GM12878 (cell line): ENCODE data around the gene DTNBP1. TPM values are rescaled to one million over a fixed set of nuclear protein-coding genes. Genes with fewer than 3 reads are reported as not detected.
A peak's percentile ranks its signal among the peaks of the same experiment; 100 is the strongest.

ENCODE experiments used
- ATAC-seq: fragments of 200-7000 bp; cut with Tn5 transposase; 3 replicates; pipeline ENCODE4 v1.9.1; 2020; ENCODE audit warnings: mild to moderate bottlenecking, moderate library complexity
- BruUV-seq: library from RNA; stranded (reverse); fragments of 400-500 nt; replicated peaks from 2 replicates; lab custom pipeline; 2021; lab: Mats Ljungman, UMichigan
- CTCF ChIA-PET: fragments of 300-600 bp; sonication (Branson Sonifier 250); formaldehyde crosslinking; extraction: SDS; loops from one replicate; lab custom pipeline; 2021; ENCODE audit warnings: inconsistent platforms; lab: Yijun Ruan, JAX
- POLR2A ChIA-PET: fragments of 350-600 bp; formaldehyde crosslinking; extraction: SDS; loops from one replicate; lab custom pipeline; 2021; ENCODE audit warnings: inconsistent platforms; lab: Charles Lee
- RAD21 ChIA-PET: fragments of 300-600 bp; sonication (Branson Sonifier 250); formaldehyde crosslinking; loops from one replicate; lab custom pipeline; 2023; ENCODE audit warnings: antibody characterized with exemption; ENCODE audit not compliant: unreplicated experiment; lab: Charles Lee
- SMC1A ChIA-PET: fragments of 300-600 bp; sonication (Branson Sonifier 250); formaldehyde crosslinking; loops from one replicate; lab custom pipeline; 2023; ENCODE audit not compliant: unreplicated experiment, uncharacterized antibody; lab: Charles Lee
- DNase-seq: peaks from one replicate; pipeline ENCODE4 v3.0.0-alpha.2; 2011; ENCODE audit warnings: low read depth, low spot score
- FAIRE-seq: peaks from 3 replicates; lab custom pipeline; 2011; peaks lifted over from hg19 to GRCh38; lab: Jason Lieb, UNC
- H2AFZ ChIP-seq: 2 replicates; pipeline ENCODE4 v1.6.0; 2011; ENCODE audit warnings: low read depth, low read length, control low read depth; ENCODE audit not compliant: control insufficient read depth
- H3K27ac ChIP-seq: 2 replicates; pipeline ENCODE4 v1.5.1; 2011; ENCODE audit warnings: control low read depth; ENCODE audit not compliant: control insufficient read depth, insufficient read depth
- H3K27me3 ChIP-seq, 2 experiments: replicated peaks in 1 of 2; 2 replicates each; pipeline versions ENCODE4 v1.6.0 to v1.6.1; 2011; ENCODE audit warnings: low read length in 1 of 2; ENCODE audit not compliant: control insufficient read depth in 2 of 2, insufficient read depth in 2 of 2
- H3K36me3 ChIP-seq, 2 experiments: 2 replicates each; pipeline ENCODE4 v1.5.1; 2011; ENCODE audit warnings: low read length in 1 of 2; ENCODE audit not compliant: control insufficient read depth in 2 of 2, insufficient read depth in 2 of 2
- H3K4me1 ChIP-seq: 2 replicates; pipeline ENCODE4 v1.6.1; 2011; ENCODE audit warnings: mild to moderate bottlenecking, low read length, moderate library complexity, mixed read lengths; ENCODE audit not compliant: control insufficient read depth, insufficient read depth
- H3K4me2 ChIP-seq: 2 replicates; pipeline ENCODE4 v1.6.0; 2011; ENCODE audit warnings: control low read depth; ENCODE audit not compliant: control insufficient read depth, insufficient read depth
- H3K4me3 ChIP-seq: fragments of 200-600 bp; sonication (generic); 2 replicates; pipeline ENCODE4 v1.5.1; 2016
- H3K79me2 ChIP-seq: 2 replicates; pipeline ENCODE4 v1.6.0; 2011; ENCODE audit warnings: low read length; ENCODE audit not compliant: control insufficient read depth, insufficient read depth
- H3K9ac ChIP-seq: 2 replicates; pipeline ENCODE4 v1.8.0; 2011; ENCODE audit warnings: low read length, control low read depth, mixed read lengths; ENCODE audit not compliant: control insufficient read depth, insufficient read depth
- H3K9me3 ChIP-seq: replicated peaks from 3 replicates; pipeline ENCODE4 v1.5.1; 2011; ENCODE audit warnings: mild to moderate bottlenecking, low read length; ENCODE audit not compliant: control insufficient read depth, insufficient read depth
- H4K20me1 ChIP-seq: 2 replicates; pipeline ENCODE4 v1.6.0; 2011; ENCODE audit not compliant: control insufficient read depth, insufficient read depth
- ATF7 ChIP-seq: fragments of 450-650 bp; IDR thresholded peaks from 2 replicates; pipeline ENCODE4 v1.6.1; 2016; ENCODE audit warnings: low read depth, mild to moderate bottlenecking
- BCL11A ChIP-seq: IDR thresholded peaks from 2 replicates; pipeline ENCODE4 v1.6.1; 2011; ENCODE audit warnings: low read depth, low read length
- ESRRA ChIP-seq: IDR thresholded peaks from 2 replicates; pipeline ENCODE4 v1.6.1; 2012; ENCODE audit warnings: mild to moderate bottlenecking, low read length, improper control_type of control experiment
- HCFC1 ChIP-seq: fragments of 150-350 bp; IDR thresholded peaks from 2 replicates; pipeline ENCODE4 v1.6.1; 2014; ENCODE audit warnings: low read length
- NRF1 ChIP-seq: conservative IDR thresholded peaks from 2 replicates; pipeline ENCODE4 v1.6.1; 2011; ENCODE audit warnings: mild to moderate bottlenecking, low read depth, low read length, improper control_type of control experiment
- TCF3 ChIP-seq: IDR thresholded peaks from 2 replicates; pipeline ENCODE4 v1.6.1; 2012; ENCODE audit warnings: low read depth, mild to moderate bottlenecking, low read length, borderline replicate concordance; ENCODE audit not compliant: insufficient read depth
- YY1 ChIP-seq: IDR thresholded peaks from 2 replicates; pipeline ENCODE4 v1.6.1; 2011; ENCODE audit warnings: low read depth, mild to moderate bottlenecking, low read length
- WGBS: methylation state at CpG from one replicate; pipeline ENCODE4 v1.1.6; 2016; ENCODE audit warnings: low lambda C conversion rate; ENCODE audit not compliant: insufficient replicate concordance, insufficient coverage; ENCODE audit errors: missing lambda C conversion rate; 5-methylcytosine and 5-hydroxymethylcytosine counted together
- in situ Hi-C: fragments of 300-500 bp; cut with MboI; formaldehyde crosslinking; loops from 9 replicates; pipeline ENCODE4 v1.14.3; 2018; ENCODE audit warnings: mixed read lengths
- intact Hi-C: fragments of 100-400 bp; cut with micrococcal nuclease; formaldehyde crosslinking; loops from one replicate; pipeline ENCODE4 v1.14.2; 2022; ENCODE audit not compliant: unreplicated experiment
- polyA plus RNA-seq, 11 experiments: library from polyadenylated mRNA; depleted of rRNA in 4 of 11; unstranded in 6 of 11; stranded (reverse) in 5 of 11; fragments of >200 nt; fragmentation: Nextera tagmentation in 4 of 11; fragmentation: Illumina TruSeq in 1 of 11; extraction: Ambion mirVana in 4 of 11; extraction: Trizol in 1 of 11; gene quantifications; 1 replicate in 1 of 11; 2 replicates in 10 of 11; pipeline versions ENCODE4 v1.2.1 to v1.2.3, GENCODE V29; 2011 to 2016; ENCODE audit warnings: inconsistent platforms in 2 of 11, missing spikeins in 2 of 11, low read depth in 1 of 11
- total RNA-seq, 4 experiments: library from RNA; depleted of rRNA in 3 of 4; stranded (reverse); fragments of >200 nt in 3 of 4; fragmentation: Illumina TruSeq in 1 of 4; extraction: Trizol in 1 of 4; gene quantifications; 2 replicates each; pipeline versions ENCODE4 v1.2.1 to v1.2.3, GENCODE V29; 2013 to 2021
- TF ChIP-seq, protein P1 (sequence below), 3 experiments: IDR thresholded peaks in 2 of 3; conservative IDR thresholded peaks in 1 of 3; 2 replicates each; pipeline ENCODE4 v1.5.1; 2011; ENCODE audit warnings: low read depth in 3 of 3, low read length in 3 of 3, mild to moderate bottlenecking in 3 of 3, control low read depth in 2 of 3, moderate library complexity in 2 of 3, inconsistent platforms in 1 of 3, mixed read lengths in 1 of 3; ENCODE audit not compliant: control insufficient read depth in 2 of 3, insufficient read depth in 1 of 3; ENCODE audit errors: extremely low read depth in 1 of 3

Gene DTNBP1
- total and polyA plus RNA-seq, 10 of the 15 experiments (the other 5 are each of a cell fraction or from before 2014, with no cell fraction given) = 7.1 to 40.3 (median 20.1) TPM

DNA sequence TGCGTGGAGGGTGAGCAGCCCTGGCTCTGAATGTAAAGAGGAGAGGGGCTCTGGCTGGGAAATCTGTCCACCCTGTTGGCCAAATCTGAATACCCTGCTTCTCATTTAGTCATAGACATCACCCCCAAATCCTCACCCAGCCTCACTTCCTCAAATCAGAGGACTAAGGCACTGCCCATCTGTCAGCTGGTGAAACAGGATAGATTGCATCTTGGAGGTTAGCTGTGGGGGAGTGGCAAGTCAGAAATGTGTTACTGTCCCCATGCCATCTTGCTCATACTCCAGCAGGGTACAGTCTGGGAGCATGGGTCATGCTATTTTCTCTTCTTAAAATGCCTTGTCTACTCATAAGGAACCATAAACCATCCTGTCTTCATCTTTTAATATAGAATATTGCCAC lies 9.5 kb upstream of the DTNBP1 start:
- no TSS peak for BruUV-seq
- no peaks in the 10 kb centered on the region for H4K20me1 ChIP-seq
- no peaks in the 10 kb centered on the region for H3K4me1 ChIP-seq
- no peak overlapping the region for H3K9ac ChIP-seq
- ATAC-seq (peak; percentile 34; the same call in 2 of the 3 replicates), DNase-seq (no peak)
- H3K27ac ChIP-seq = no peak overlapping the region
- intact Hi-C loops = no loop called here
- H3K4me2 ChIP-seq = no peak overlapping the region
- CTCF ChIA-PET = interaction anchor here (1.9 kb wide), 2 partner anchors 11 to 533 kb away, joined by 5 to 7 read pairs; no protein-coding TSS in a partner anchor
- H3K27me3 ChIP-seq = peaks cover 0 to 2% of the 10 kb centered on the region in 2 experiments; a peak in 2 of 4 replicates
- no peak for TF ChIP-seq BCL11A
- TF ChIP-seq, protein P1, sequence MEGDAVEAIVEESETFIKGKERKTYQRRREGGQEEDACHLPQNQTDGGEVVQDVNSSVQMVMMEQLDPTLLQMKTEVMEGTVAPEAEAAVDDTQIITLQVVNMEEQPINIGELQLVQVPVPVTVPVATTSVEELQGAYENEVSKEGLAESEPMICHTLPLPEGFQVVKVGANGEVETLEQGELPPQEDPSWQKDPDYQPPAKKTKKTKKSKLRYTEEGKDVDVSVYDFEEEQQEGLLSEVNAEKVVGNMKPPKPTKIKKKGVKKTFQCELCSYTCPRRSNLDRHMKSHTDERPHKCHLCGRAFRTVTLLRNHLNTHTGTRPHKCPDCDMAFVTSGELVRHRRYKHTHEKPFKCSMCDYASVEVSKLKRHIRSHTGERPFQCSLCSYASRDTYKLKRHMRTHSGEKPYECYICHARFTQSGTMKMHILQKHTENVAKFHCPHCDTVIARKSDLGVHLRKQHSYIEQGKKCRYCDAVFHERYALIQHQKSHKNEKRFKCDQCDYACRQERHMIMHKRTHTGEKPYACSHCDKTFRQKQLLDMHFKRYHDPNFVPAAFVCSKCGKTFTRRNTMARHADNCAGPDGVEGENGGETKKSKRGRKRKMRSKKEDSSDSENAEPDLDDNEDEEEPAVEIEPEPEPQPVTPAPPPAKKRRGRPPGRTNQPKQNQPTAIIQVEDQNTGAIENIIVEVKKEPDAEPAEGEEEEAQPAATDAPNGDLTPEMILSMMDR (IDR thresholded peaks at IDR 0.05 in 2 of 3, conservative IDR thresholded peaks at IDR 0.05 in 1 of 3; ENCODE audit: control insufficient read depth in 2 of 3, extremely low read depth in 1 of 3, insufficient read depth in 1 of 3, low read depth in 3 of 3, low read length in 3 of 3) = no peak
- TF ChIP-seq HCFC1 = no peak
- TF ChIP-seq ESRRA = no peak
- no peak for TF ChIP-seq YY1
- TF ChIP-seq ATF7 = no peak
- TF ChIP-seq NRF1 = no peak
- TF ChIP-seq TCF3 = no peak
- TF ChIP-seq, all 136 proteins: peak for 0
- Histone ChIP-seq H3K79me2 (no peaks in the 10 kb centered on the region), H3K4me3 (no peak overlapping the region), H3K9me3 (no peaks in the 10 kb centered on the region), H2AFZ (no peak overlapping the region), H3K36me3 (no peaks in the 10 kb centered on the region)
- in situ Hi-C loops = no loop called here
- ChIA-PET POLR2A (interaction anchor here (1.2 kb wide), 1 partner anchor 19 kb away, joined by 3 read pairs; no protein-coding TSS in a partner anchor), SMC1A (interaction anchor here (0.7 to 2.2 kb wide), 3 partner anchors 10 to 494 kb away, joined by 3 to 11 read pairs (median 4); no protein-coding TSS in a partner anchor), RAD21 (interaction anchor here (1.1 kb wide), 1 partner anchor 456 kb away, joined by 3 read pairs; the partner anchor contains the start of gene MYLIP)
- 89% methylated on average over 1 of the region's 1 CpG for WGBS
- FAIRE-seq = no peak
